ENCODE results near the gene DNAH3.

DNA sequence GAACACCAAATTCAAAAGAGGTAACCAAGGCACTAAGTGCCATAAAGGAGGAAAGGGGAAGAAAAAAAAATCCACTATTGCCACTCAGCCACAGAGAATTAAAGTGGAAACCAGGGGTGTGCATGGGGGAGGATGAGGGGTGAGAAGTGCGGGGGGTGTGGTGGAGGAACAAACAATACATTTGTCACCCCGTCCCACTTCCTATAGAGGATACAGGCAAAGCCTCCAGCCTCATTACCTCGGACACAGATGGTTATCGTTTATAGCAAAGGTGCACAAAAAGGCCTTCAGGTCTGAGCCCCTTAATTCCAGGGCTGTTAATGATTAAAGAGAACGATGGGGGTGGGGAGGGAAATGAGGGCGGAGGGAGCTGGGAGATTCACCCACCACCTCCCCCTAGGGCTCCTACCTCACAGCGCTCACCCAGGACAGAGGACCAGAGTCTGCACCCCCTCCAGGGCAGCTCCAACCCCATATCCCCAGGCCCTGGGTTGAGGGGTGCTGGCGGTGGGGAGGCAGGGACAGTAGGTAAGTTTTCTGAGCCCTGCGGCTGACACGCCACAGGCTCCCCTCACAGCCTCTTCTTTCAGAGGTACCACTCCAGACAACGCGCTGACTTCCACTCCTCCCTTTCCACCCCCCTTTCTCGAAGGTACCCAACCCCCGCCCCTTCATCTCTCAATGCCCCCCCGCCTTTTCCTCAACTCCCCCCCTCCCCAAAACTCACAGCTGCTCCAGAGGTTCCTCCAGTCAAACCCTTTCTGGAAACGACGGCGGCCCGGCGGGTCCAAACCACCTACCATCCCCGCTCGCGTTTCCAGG is 251.0 kb downstream of the DNAH3 start:
- TF ChIP-seq, protein P1, sequence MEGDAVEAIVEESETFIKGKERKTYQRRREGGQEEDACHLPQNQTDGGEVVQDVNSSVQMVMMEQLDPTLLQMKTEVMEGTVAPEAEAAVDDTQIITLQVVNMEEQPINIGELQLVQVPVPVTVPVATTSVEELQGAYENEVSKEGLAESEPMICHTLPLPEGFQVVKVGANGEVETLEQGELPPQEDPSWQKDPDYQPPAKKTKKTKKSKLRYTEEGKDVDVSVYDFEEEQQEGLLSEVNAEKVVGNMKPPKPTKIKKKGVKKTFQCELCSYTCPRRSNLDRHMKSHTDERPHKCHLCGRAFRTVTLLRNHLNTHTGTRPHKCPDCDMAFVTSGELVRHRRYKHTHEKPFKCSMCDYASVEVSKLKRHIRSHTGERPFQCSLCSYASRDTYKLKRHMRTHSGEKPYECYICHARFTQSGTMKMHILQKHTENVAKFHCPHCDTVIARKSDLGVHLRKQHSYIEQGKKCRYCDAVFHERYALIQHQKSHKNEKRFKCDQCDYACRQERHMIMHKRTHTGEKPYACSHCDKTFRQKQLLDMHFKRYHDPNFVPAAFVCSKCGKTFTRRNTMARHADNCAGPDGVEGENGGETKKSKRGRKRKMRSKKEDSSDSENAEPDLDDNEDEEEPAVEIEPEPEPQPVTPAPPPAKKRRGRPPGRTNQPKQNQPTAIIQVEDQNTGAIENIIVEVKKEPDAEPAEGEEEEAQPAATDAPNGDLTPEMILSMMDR (IDR thresholded peaks at IDR 0.05; ENCODE audit: insufficient read depth, low read length): no peak
- no peak for TF ChIP-seq POLR2AphosphoS5 (IDR thresholded peaks at IDR 0.05; ENCODE audit: low read depth)
- TF ChIP-seq, protein P2, sequence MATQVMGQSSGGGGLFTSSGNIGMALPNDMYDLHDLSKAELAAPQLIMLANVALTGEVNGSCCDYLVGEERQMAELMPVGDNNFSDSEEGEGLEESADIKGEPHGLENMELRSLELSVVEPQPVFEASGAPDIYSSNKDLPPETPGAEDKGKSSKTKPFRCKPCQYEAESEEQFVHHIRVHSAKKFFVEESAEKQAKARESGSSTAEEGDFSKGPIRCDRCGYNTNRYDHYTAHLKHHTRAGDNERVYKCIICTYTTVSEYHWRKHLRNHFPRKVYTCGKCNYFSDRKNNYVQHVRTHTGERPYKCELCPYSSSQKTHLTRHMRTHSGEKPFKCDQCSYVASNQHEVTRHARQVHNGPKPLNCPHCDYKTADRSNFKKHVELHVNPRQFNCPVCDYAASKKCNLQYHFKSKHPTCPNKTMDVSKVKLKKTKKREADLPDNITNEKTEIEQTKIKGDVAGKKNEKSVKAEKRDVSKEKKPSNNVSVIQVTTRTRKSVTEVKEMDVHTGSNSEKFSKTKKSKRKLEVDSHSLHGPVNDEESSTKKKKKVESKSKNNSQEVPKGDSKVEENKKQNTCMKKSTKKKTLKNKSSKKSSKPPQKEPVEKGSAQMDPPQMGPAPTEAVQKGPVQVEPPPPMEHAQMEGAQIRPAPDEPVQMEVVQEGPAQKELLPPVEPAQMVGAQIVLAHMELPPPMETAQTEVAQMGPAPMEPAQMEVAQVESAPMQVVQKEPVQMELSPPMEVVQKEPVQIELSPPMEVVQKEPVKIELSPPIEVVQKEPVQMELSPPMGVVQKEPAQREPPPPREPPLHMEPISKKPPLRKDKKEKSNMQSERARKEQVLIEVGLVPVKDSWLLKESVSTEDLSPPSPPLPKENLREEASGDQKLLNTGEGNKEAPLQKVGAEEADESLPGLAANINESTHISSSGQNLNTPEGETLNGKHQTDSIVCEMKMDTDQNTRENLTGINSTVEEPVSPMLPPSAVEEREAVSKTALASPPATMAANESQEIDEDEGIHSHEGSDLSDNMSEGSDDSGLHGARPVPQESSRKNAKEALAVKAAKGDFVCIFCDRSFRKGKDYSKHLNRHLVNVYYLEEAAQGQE (IDR thresholded peaks at IDR 0.05; ENCODE audit: insufficient replicate concordance, low read depth): no peak
- TF ChIP-seq SPI1 (IDR thresholded peaks at IDR 0.05; ENCODE audit: borderline replicate concordance, low read depth): no peak

All from HL-60 (cell line).